ENCODE measurements around the gene FAAH.

FAAH gene

GRCh38 chr1:46400421-46400820 lies 6.3 kb downstream of the FAAH start:
- no peak overlapping the region for H3K4me3 ChIP-seq (ENCODE audit: low read depth, low read length)
- TF ChIP-seq, protein P1, sequence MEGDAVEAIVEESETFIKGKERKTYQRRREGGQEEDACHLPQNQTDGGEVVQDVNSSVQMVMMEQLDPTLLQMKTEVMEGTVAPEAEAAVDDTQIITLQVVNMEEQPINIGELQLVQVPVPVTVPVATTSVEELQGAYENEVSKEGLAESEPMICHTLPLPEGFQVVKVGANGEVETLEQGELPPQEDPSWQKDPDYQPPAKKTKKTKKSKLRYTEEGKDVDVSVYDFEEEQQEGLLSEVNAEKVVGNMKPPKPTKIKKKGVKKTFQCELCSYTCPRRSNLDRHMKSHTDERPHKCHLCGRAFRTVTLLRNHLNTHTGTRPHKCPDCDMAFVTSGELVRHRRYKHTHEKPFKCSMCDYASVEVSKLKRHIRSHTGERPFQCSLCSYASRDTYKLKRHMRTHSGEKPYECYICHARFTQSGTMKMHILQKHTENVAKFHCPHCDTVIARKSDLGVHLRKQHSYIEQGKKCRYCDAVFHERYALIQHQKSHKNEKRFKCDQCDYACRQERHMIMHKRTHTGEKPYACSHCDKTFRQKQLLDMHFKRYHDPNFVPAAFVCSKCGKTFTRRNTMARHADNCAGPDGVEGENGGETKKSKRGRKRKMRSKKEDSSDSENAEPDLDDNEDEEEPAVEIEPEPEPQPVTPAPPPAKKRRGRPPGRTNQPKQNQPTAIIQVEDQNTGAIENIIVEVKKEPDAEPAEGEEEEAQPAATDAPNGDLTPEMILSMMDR (conservative IDR thresholded peaks at IDR 0.05; ENCODE audit: low read depth, low read length) = no peak
- no peak for DNase-seq (ENCODE audit: low read depth)

GRCh38 chr1:46401154-46401913 lies 7.2 kb downstream of the FAAH start:
- DNase-seq (ENCODE audit: low read depth) = peak; percentile 16
- H3K4me3 ChIP-seq (ENCODE audit: low read depth, low read length) = no peak overlapping the region
- TF ChIP-seq, protein P1 (conservative IDR thresholded peaks at IDR 0.05; ENCODE audit: low read depth, low read length) = no peak

DNA sequence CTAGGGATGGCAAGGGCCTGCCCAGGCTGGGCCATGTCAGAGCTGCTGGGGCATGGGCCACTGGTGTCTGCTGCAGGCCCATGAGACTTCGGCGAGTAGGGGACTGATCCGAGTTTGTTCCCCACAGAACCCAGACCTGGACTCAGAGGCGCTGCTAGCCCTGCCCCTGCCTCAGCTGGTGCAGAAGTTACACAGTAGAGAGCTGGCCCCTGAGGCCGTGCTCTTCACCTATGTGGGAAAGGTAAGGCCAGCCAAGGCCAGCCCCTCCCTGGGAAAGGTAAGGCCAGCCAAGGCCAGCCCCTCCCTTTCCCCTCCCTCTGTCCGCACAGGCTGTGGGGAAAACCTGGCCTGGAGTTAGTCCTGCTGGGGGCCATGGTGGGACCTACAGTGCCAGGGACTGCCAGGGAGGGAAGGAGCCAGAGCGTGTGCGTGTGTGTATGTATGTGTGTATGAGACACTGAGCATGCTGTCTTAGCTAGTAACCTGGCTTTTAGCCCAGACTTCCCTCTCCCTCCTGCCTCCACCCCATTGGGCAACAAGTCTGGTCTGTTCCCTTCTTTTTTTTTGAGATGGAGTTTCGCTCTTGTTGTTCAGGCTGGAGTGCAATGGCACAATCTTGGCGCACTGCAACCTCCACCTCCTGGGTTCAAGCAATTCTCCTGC lies 8.0 kb downstream of the FAAH start:
- TF ChIP-seq, protein P1 (conservative IDR thresholded peaks at IDR 0.05; ENCODE audit: low read depth, low read length) = no peak
- no peak overlapping the region for H3K4me3 ChIP-seq (ENCODE audit: low read depth, low read length)
- DNase-seq (ENCODE audit: low read depth) = peak; percentile 98

- TF ChIP-seq, protein P1 (conservative IDR thresholded peaks at IDR 0.05; ENCODE audit: low read depth, low read length) = no peak
These were observed 9.8 kb downstream of the FAAH start for GRCh38 chr1:46403916-46404315.

DNA sequence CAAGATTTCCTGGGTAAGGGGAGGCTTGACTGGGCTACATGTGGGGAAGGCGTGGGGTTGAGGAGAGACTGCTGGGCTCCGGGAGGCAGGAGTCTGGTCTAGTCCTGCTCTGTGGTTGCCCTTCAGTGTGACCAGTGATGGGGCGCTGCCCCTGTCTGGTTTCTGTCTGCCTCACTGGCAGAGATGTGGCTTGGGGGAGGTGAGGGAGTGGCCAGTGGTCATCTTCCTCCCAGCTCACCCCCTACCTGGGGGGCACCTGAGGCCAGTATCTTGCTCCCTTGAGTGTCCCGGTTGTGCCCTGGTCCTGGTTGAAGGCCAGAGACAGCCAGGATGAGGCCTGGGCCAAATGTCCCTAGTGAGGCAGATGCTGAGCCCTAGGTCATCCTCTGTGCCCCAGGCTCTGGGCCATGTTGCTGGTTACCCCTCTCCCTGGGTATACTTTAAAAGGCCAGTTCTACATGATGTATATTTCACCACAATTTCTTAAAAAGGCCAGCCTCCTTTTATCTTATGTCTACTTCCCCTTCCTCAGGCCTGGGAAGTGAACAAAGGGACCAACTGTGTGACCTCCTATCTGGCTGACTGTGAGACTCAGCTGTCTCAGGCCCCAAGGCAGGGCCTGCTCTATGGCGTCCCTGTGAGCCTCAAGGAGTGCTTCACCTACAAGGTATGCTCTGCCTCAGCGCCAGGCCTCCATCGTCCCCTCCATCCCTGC lies 10.5 kb downstream of the FAAH start:
- no peak for DNase-seq (ENCODE audit: low read depth)
- TF ChIP-seq, protein P1 (conservative IDR thresholded peaks at IDR 0.05; ENCODE audit: low read depth, low read length) = no peak
- no peak overlapping the region for H3K4me3 ChIP-seq (ENCODE audit: low read depth, low read length)

More at GRCh38 chr1:46403916-46404315, 9.8 kb downstream of the FAAH start:
- H3K4me3 ChIP-seq (ENCODE audit: low read depth, low read length) = no peak overlapping the region
- no peak for DNase-seq (ENCODE audit: low read depth)

DNA sequence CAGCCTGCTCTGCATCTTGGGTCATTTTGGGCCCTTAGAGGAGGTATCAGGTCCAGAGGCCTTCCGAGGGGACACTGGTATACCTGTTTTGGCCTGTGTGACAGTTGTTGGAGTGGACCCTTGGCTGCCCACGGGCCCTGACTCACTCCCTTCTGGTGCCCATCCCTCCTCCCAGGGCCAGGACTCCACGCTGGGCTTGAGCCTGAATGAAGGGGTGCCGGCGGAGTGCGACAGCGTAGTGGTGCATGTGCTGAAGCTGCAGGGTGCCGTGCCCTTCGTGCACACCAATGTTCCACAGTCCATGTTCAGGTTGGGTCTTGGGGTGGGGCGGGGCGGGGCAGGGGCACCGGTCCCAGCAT lies 11.1 kb downstream of the FAAH start:
- no peak overlapping the region for H3K4me3 ChIP-seq (ENCODE audit: low read depth, low read length)
- no peak for DNase-seq (ENCODE audit: low read depth)
- TF ChIP-seq, protein P1 (conservative IDR thresholded peaks at IDR 0.05; ENCODE audit: low read depth, low read length) = no peak

All from choroid plexus epithelial cell (primary cell).